Measurements from ENCODE around the gene CDYL.

The CDYL gene

GRCh38 chr6:4870821-4871494, 94.8 kb downstream of the CDYL start:
- H3K27ac ChIP-seq: no peak overlapping the region
- no peak for TF ChIP-seq CTCF (conservative IDR thresholded peaks at IDR 0.05)

DNA sequence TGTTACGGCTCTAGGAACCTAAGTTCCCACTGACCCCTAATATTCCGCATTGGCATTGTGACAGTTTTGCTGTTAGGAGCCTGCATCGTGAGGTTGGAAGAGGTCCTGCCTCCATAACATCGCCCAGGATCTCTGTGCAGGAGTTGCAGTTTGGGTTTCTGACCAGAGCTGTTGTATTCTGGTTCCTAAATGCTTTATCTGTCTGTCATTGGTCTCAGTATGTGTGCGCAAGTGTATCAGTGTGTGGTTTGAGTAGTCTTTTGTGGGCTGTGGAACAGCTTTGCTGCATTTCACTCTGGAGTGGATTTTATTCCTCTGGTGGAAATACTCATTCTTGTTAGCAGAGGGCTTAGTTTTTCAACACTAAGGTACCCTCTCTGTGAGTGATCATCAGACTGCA, 95.6 kb downstream of the CDYL start:
- TF ChIP-seq CTCF (conservative IDR thresholded peaks at IDR 0.05): no peak

GRCh38 chr6:4872841-4873240, 96.6 kb downstream of the CDYL start:
- H3K27ac ChIP-seq: no peak overlapping the region
- TF ChIP-seq CTCF (conservative IDR thresholded peaks at IDR 0.05): no peak

More for the DNA sequence above, 95.6 kb downstream of the CDYL start:
- no peak overlapping the region for H3K27ac ChIP-seq

- TF ChIP-seq CTCF (conservative IDR thresholded peaks at IDR 0.05): no peak
- H3K27ac ChIP-seq: no peak overlapping the region
These were observed 97.7 kb downstream of the CDYL start for GRCh38 chr6:4873928-4874327.

- TF ChIP-seq CTCF (conservative IDR thresholded peaks at IDR 0.05): no peak
- no peak overlapping the region for H3K27ac ChIP-seq
These were observed 103.6 kb downstream of the CDYL start for GRCh38 chr6:4879741-4880275.

DNA sequence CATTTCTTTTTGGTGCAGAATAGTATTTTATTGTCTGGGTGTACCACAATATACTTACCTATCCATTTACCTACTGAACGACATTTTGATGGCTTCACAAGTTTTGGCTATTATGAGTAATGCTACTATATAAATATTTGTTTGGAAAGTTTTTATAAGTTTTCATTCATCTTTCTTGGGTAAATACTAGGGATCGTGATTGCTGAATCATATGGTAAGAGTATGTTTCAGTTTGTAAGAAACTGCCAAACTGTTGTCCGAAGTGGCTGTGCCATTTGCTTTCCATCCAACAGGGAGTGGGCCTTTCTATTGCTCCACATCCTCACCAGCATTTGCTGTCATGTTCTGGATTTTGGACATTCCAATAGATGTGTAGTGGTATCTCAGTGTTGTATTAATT, 104.2 kb downstream of the CDYL start:
- TF ChIP-seq CTCF (conservative IDR thresholded peaks at IDR 0.05): no peak
- no peak overlapping the region for H3K27ac ChIP-seq

DNA sequence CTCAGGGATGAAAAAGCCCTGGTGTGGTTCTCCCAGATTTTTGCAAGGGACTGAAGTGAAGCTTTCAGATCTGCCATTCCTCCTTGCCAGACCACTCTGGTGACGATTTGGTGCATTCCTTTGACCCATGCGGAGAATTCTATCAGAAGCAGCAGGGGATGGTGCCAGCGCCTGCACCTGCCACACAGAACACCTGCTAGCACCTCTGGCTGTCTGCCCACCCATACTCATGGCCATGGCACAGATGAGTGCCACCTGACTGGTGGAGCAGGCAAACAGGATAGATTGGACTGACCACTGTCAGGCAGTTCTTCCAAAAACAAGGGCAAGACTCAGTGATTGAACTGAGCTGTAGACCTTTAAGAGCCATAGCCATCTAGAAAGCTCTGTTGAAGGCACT, 107.1 kb downstream of the CDYL start:
- no peak for TF ChIP-seq CTCF (conservative IDR thresholded peaks at IDR 0.05)
- H3K27ac ChIP-seq: no peak overlapping the region
